ENCODE data around the gene TMEM62. TPM values are rescaled to one million over a fixed set of nuclear protein-coding genes. Genes with fewer than 3 reads are reported as not detected.
"Not testable (repeated sequence)": the region's sequence is repeated elsewhere in the genome, so short reads cannot be mapped to it uniquely, and the experiment has no call there.

The TMEM62 gene
- total RNA-seq, 4 donors from 2014 or later, result 15.8 to 49.2 (median 22.1) TPM

DNA sequence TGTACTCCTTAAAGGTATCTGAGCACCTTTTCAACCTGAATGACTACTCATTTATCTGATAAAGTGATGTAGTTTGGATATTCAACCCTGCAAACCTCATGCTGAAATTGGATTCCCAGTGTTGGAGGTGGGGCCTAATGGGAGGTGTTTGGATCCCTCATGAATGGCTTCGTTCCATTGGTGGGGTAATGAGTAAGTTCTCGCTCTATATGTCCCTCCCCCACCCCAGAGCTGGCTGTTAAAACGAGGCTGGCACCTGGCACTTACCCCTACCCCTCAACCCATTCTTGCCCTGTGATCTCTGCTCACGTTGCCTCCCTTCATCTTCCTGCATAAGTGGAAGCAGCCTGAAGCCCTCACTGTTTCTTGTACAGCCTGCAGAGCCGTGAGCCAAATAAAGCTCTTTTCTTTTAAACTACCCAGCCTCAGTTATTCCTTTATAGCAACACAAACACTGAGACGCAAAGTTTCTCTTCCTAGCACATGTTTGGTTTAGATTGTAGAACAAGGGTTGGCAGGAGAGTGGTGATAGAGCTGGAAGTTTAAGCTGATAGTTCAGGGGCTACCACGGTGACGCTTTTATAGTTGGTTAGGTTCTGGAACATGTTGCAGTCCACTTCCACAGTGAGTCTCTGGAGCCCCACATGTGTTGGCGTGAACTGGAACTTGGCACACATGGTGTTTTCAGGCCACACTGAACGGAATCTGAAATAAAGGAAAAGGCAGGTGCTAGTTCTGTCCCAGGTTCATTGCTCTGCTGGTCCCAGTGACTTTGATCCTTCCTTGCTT lies 63.6 kb downstream of the TMEM62 start:
- H3K27me3 ChIP-seq, result no peaks in the 10 kb centered on the region
- TF ChIP-seq POLR2A (IDR thresholded peaks at IDR 0.05), result no peak
- TF ChIP-seq, protein P1, sequence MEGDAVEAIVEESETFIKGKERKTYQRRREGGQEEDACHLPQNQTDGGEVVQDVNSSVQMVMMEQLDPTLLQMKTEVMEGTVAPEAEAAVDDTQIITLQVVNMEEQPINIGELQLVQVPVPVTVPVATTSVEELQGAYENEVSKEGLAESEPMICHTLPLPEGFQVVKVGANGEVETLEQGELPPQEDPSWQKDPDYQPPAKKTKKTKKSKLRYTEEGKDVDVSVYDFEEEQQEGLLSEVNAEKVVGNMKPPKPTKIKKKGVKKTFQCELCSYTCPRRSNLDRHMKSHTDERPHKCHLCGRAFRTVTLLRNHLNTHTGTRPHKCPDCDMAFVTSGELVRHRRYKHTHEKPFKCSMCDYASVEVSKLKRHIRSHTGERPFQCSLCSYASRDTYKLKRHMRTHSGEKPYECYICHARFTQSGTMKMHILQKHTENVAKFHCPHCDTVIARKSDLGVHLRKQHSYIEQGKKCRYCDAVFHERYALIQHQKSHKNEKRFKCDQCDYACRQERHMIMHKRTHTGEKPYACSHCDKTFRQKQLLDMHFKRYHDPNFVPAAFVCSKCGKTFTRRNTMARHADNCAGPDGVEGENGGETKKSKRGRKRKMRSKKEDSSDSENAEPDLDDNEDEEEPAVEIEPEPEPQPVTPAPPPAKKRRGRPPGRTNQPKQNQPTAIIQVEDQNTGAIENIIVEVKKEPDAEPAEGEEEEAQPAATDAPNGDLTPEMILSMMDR (IDR thresholded peaks at IDR 0.05), result no peak
- intact Hi-C loops (cut with DNase I), result no loop called here
- H3K27ac ChIP-seq, result no peak overlapping the region
- no peak for DNase-seq
- H3K9me3 ChIP-seq, result no peaks in the 10 kb centered on the region
- H3K4me3 ChIP-seq, result no peak overlapping the region
- no peaks in the 10 kb centered on the region for H3K4me1 ChIP-seq
- 84 to 90% methylated on average over 10 of the region's 10 CpGs for WGBS, 2 donors
- H3K36me3 ChIP-seq, result peaks cover 3 to 68% (median 15%) of the 10 kb centered on the region in 3 donors

DNA sequence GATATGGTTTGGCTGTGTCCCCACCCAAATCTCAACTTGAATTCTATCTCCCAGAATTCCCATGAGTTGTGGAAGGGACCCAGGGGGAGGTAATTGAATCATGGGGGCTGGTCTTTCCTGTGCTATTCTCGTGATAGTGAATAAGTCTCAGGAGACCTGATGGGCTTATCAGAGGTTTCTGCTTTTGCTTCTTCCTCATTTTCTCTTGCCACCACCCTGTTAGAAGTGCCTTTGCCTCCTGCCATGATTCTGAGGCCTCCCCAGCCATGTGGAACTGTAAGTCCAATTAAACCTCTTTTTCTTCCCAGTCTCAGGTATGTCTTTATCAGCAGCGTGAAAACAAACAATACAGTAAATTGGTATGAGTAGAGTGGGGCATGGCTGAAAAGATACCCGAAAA lies 64.4 kb downstream of the TMEM62 start:
- H3K27me3 ChIP-seq; DNase-seq; intact Hi-C loops (cut with DNase I); H3K4me3 ChIP-seq; H3K4me1 ChIP-seq; H3K27ac ChIP-seq; H3K9me3 ChIP-seq: not testable (repeated sequence)
- H3K36me3 ChIP-seq, result peaks cover 0 to 60% (median 13%) of the 10 kb centered on the region in 3 donors
- 88% methylated on average over 3 of the region's 3 CpGs for WGBS, 2 donors

DNA sequence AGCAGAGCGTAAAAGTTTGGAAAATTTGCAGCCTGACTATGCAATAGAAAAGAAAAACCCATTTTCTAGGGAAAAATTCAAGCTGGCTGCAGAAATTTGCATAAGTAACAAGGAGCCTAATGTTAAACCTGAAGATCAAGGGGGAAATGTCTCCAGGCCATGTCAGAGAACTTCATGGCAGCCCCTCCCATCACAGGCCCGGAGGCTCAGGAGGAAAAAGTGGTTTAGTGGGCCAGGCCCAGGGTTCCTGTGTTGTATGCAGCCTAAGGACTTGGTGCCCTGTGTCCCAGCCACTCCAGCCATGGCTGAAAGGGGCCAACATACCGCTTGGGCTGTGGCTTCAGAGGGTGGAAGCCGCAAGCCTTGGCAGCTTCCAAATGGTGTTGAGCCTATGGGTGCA lies 65.2 kb downstream of the TMEM62 start:
- H3K9me3 ChIP-seq; H3K27ac ChIP-seq; intact Hi-C loops (cut with DNase I); H3K27me3 ChIP-seq; DNase-seq; H3K4me1 ChIP-seq; H3K4me3 ChIP-seq: not testable (repeated sequence)
- 100% methylated on average over 2 of the region's 4 CpGs for WGBS, 2 donors
- peaks cover 0 to 52% (median 9%) of the 10 kb centered on the region in 3 donors for H3K36me3 ChIP-seq

DNA sequence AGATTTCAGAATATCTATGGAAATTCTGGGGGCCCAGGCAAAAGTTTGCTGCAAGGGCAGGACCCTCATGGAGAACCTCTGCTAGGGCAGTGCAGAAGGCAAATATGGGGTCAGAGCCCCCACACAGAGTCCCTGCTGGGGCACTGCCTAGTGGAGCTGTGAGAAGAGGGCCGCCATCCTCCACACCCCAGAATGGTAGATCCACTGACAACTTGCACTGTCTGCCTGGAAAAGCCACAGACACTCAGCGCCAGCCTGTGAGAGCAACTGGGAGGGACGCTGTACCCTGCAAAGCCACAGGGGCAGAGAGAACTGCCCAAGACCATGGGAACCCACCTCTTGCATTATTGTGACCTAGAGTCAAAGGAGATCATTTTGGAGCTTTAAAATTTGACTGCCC lies 65.6 kb downstream of the TMEM62 start:
- Histone ChIP-seq H3K36me3 (peaks cover 0 to 47% (median 9%) of the 10 kb centered on the region in 3 donors), H3K27me3 (no peaks in the 10 kb centered on the region), H3K4me3 (no peak overlapping the region), H3K27ac (no peak overlapping the region), H3K9me3 (no peaks in the 10 kb centered on the region), H3K4me1 (peaks cover 0 to 1% (median 0%) of the 10 kb centered on the region in 3 donors)
- 82% methylated on average over 2 of the region's 3 CpGs; no CpG with 5 or more reads in 1 of the 2 donors for WGBS, 2 donors
- TF ChIP-seq, protein P1 (IDR thresholded peaks at IDR 0.05), result no peak
- TF ChIP-seq POLR2A (IDR thresholded peaks at IDR 0.05), result no peak
- intact Hi-C loops (cut with DNase I), result no loop called here
- no peak for DNase-seq

DNA sequence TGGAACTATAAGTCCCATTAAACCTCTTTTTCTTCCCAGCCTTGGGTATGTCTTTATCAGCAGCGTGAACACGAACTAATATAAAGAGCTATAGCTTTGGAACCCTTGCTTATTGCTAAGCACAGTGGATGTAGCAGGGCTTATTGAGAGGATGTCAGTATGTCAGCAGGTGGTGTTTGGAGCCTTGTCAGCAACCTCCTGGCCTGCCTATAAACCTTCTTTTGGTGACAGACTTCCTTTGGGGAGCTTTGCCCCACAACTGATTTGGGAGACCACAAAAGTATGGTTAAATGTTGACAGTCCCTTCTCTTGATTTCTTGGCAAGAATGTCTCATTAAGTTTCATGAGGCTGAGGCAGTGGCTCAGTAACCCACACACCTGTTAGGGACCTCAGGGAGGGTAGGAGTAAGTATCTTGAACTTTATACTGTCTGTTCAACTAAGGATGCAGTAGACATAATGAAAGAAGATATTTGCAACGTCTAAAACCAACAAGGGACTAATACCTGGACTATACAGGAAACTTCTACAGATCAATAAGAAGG lies 66.6 kb downstream of the TMEM62 start:
- peaks cover 0 to 4% (median 0%) of the 10 kb centered on the region in 3 donors for H3K4me1 ChIP-seq
- TF ChIP-seq POLR2A (IDR thresholded peaks at IDR 0.05), result no peak
- TF ChIP-seq, protein P1 (IDR thresholded peaks at IDR 0.05), result no peak
- peaks cover 0 to 37% (median under 1%) of the 10 kb centered on the region in 3 donors for H3K36me3 ChIP-seq
- DNase-seq, result no peak
- no peak overlapping the region for H3K27ac ChIP-seq
- 77 to 78% methylated on average over 3 of the region's 3 CpGs for WGBS, 2 donors
- H3K4me3 ChIP-seq, result no peak overlapping the region
- H3K27me3 ChIP-seq, result no peaks in the 10 kb centered on the region
- no peaks in the 10 kb centered on the region for H3K9me3 ChIP-seq
- intact Hi-C loops (cut with DNase I), result no loop called here
